Measurements from ENCODE around the gene TESK2. TPM values are rescaled to one million over a fixed set of nuclear protein-coding genes. Genes with fewer than 3 reads are reported as not detected.
"Not testable (repeated sequence)": the region's sequence is repeated elsewhere in the genome, so short reads cannot be mapped to it uniquely, and the experiment has no call there.

TESK2 gene
- total RNA-seq, 2 experiments from 2014 or later: 4.9 to 6.6 TPM

DNA sequence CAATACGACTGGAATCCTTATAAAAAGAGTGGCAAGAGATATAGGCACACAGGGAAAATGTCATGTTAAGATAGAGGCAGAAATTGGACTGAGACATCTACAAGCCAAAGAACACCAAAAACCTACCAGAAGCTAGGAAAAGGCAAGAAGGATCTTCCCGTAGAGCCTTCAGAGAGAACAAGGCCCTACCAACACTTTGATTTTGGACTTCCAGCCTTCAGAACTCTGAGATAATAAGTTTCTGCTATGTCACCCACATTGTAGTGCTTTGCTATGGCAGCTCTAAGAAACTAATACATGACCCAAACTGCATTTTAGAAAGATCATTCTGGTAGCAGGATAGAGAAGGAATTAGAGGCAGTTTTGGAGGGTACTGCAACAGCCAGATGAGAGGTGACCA is 126.7 kb downstream of the TESK2 start:
- Histone ChIP-seq H2AFZ (ENCODE audit: low read length) (no peak overlapping the region), H3K4me2 (ENCODE audit: low read length) (no peak overlapping the region), H3K79me2 (ENCODE audit: insufficient read depth, low read depth, low read length) (no peaks in the 10 kb centered on the region), H3K9me2 (ENCODE audit: insufficient read depth, low read length) (no peaks in the 10 kb centered on the region), H4K20me1 (ENCODE audit: insufficient read depth, low read length) (no peaks in the 10 kb centered on the region), H3K36me3 (ENCODE audit: insufficient read depth, low read length) (no peaks in the 10 kb centered on the region), H3K9me3 (ENCODE audit: low read length) (no peaks in the 10 kb centered on the region), H3K4me1 (ENCODE audit: insufficient read depth, low read length, poor library complexity, severe bottlenecking) (peaks cover 4% of the 10 kb centered on the region), H3K4me3 (ENCODE audit: low read depth, low read length, poor library complexity, severe bottlenecking) (no peak overlapping the region), H3K27ac (ENCODE audit: low read depth, low read length, poor library complexity, severe bottlenecking) (no peak overlapping the region)
- DNase-seq (ENCODE audit: low spot score): no peak
- ChIA-PET CTCF (ENCODE audit: unreplicated experiment) (no interaction called here), POLR2A (interaction anchor here (0.7 to 1.6 kb wide), 4 partner anchors 11 to 265 kb away, joined by 3 to 9 read pairs (median 4); partner anchors contain the start of genes MUTYH and TOE1)
- intact Hi-C loops (cut with micrococcal nuclease; ENCODE audit: unreplicated experiment): no loop called here
- no TSS peak for BruUV-seq (replicated peaks)
- no peak for TF ChIP-seq EZH2phosphoT487 (IDR thresholded peaks at IDR 0.05; ENCODE audit: borderline replicate concordance, low read depth, low read length)
- TF ChIP-seq, protein P1, sequence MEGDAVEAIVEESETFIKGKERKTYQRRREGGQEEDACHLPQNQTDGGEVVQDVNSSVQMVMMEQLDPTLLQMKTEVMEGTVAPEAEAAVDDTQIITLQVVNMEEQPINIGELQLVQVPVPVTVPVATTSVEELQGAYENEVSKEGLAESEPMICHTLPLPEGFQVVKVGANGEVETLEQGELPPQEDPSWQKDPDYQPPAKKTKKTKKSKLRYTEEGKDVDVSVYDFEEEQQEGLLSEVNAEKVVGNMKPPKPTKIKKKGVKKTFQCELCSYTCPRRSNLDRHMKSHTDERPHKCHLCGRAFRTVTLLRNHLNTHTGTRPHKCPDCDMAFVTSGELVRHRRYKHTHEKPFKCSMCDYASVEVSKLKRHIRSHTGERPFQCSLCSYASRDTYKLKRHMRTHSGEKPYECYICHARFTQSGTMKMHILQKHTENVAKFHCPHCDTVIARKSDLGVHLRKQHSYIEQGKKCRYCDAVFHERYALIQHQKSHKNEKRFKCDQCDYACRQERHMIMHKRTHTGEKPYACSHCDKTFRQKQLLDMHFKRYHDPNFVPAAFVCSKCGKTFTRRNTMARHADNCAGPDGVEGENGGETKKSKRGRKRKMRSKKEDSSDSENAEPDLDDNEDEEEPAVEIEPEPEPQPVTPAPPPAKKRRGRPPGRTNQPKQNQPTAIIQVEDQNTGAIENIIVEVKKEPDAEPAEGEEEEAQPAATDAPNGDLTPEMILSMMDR (conservative IDR thresholded peaks at IDR 0.05; ENCODE audit: low read length): no peak

DNA sequence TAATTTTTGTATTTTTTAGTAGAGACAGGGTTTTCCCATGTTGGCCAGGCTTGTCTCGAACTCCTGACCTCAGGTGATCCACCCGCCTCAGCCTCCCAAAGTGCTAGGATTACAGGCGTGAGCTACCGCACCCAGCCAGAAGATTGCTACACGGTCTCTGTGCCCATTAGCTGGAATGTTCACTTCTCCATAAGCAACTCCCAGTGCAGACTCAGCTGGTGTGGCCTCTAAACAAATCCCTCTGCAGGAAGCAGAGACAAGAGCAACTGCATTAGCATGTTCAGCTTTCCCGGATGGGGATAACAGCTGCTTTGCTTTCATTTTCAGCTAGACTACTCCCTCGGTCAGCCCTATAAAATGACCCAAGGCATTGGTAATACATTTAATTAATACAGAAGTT is 130.0 kb downstream of the TESK2 start:
- intact Hi-C loops (cut with micrococcal nuclease; ENCODE audit: unreplicated experiment): not testable (repeated sequence)

GRCh38 chr1:45359882-45360513 is 131.0 kb downstream of the TESK2 start:
- no peak overlapping the region; the same call in 1 of the 2 replicates for H3K4me2 ChIP-seq (ENCODE audit: low read length)
- ChIA-PET CTCF (ENCODE audit: unreplicated experiment) (interaction anchor here (0.7 to 2.5 kb wide), 4 partner anchors 10 to 140 kb away, joined by 3 to 21 read pairs (median 4); partner anchors contain the start of genes CCDC163, MMACHC and TESK2), POLR2A (interaction anchor here (0.7 to 2.2 kb wide), 3 partner anchors 132 to 140 kb away, joined by 3 to 14 read pairs (median 4); partner anchors contain the start of genes CCDC163, MMACHC and TESK2)
- no TSS peak for BruUV-seq (replicated peaks)
- H3K27ac ChIP-seq (ENCODE audit: low read depth, low read length, poor library complexity, severe bottlenecking): no peak overlapping the region
- intact Hi-C loops (cut with micrococcal nuclease; ENCODE audit: unreplicated experiment): loop anchor here (1.0 kb wide), 2 partner anchors 133 to 210 kb away; no protein-coding TSS in a partner anchor
- TF ChIP-seq, protein P1 (conservative IDR thresholded peaks at IDR 0.05; ENCODE audit: low read length): peak; percentile 93
- no peak for TF ChIP-seq EZH2phosphoT487 (IDR thresholded peaks at IDR 0.05; ENCODE audit: borderline replicate concordance, low read depth, low read length)
- H3K36me3 ChIP-seq (ENCODE audit: insufficient read depth, low read length): no peaks in the 10 kb centered on the region
- H3K9me3 ChIP-seq (ENCODE audit: low read length): no peaks in the 10 kb centered on the region
- H2AFZ ChIP-seq (ENCODE audit: low read length): peak overlapping the region; percentile 58; the same call in 1 of the 2 replicates
- peaks cover 15% of the 10 kb centered on the region for H3K4me1 ChIP-seq (ENCODE audit: insufficient read depth, low read length, poor library complexity, severe bottlenecking)
- H3K9me2 ChIP-seq (ENCODE audit: insufficient read depth, low read length): no peaks in the 10 kb centered on the region
- H3K79me2 ChIP-seq (ENCODE audit: insufficient read depth, low read depth, low read length): no peaks in the 10 kb centered on the region
- DNase-seq (ENCODE audit: low spot score): peak; percentile 74
- no peaks in the 10 kb centered on the region for H4K20me1 ChIP-seq (ENCODE audit: insufficient read depth, low read length)
- H3K4me3 ChIP-seq (ENCODE audit: low read depth, low read length, poor library complexity, severe bottlenecking): no peak overlapping the region

More for the DNA sequence above, 130.0 kb downstream of the TESK2 start:
- not testable (repeated sequence) for DNase-seq (ENCODE audit: low spot score); H3K4me1 ChIP-seq (ENCODE audit: insufficient read depth, low read length, poor library complexity, severe bottlenecking); H3K4me3 ChIP-seq (ENCODE audit: low read depth, low read length, poor library complexity, severe bottlenecking); H3K4me2 ChIP-seq (ENCODE audit: low read length); H3K27ac ChIP-seq (ENCODE audit: low read depth, low read length, poor library complexity, severe bottlenecking); H3K9me3 ChIP-seq (ENCODE audit: low read length); H3K9me2 ChIP-seq (ENCODE audit: insufficient read depth, low read length); H4K20me1 ChIP-seq (ENCODE audit: insufficient read depth, low read length); H3K36me3 ChIP-seq (ENCODE audit: insufficient read depth, low read length); H2AFZ ChIP-seq (ENCODE audit: low read length); BruUV-seq (replicated peaks); H3K79me2 ChIP-seq (ENCODE audit: insufficient read depth, low read depth, low read length)
- ChIA-PET CTCF (ENCODE audit: unreplicated experiment) (interaction anchor here (1.5 to 2.5 kb wide), 3 partner anchors 9 to 139 kb away, joined by 3 to 21 read pairs (median 5); partner anchors contain the start of genes CCDC163, MMACHC and TESK2), POLR2A (interaction anchor here (0.6 to 2.2 kb wide), 2 partner anchors 33 to 131 kb away, joined by 4 to 14 read pairs; partner anchors contain the start of gene TESK2)

Measured in OCI-LY7 (cell line).